ENCODE data around the gene CGB3.

CGB3 gene

GRCh38 chr19:48988860-48989259 is 35.3 kb downstream of the CGB3 start:
- in situ Hi-C loops (cut with MboI; ENCODE audit: low sequenced_read_pairs) = no loop called here

GRCh38 chr19:48988286-48988685 is 35.8 kb downstream of the CGB3 start:
- in situ Hi-C loops (cut with MboI; ENCODE audit: low sequenced_read_pairs) = no loop called here

GRCh38 chr19:48987323-48987722 is 36.8 kb downstream of the CGB3 start:
- in situ Hi-C loops (cut with MboI; ENCODE audit: low sequenced_read_pairs) = no loop called here

GRCh38 chr19:48986211-48986610 is 37.9 kb downstream of the CGB3 start:
- in situ Hi-C loops (cut with MboI; ENCODE audit: low sequenced_read_pairs) = no loop called here

GRCh38 chr19:48985711-48986110 is 38.4 kb downstream of the CGB3 start:
- in situ Hi-C loops (cut with MboI; ENCODE audit: low sequenced_read_pairs) = no loop called here

- in situ Hi-C loops (cut with MboI; ENCODE audit: low sequenced_read_pairs) = no loop called here
Measured at GRCh38 chr19:48982280-48982679, 41.9 kb downstream of the CGB3 start.

GRCh38 chr19:48977061-48977460 is 47.1 kb downstream of the CGB3 start:
- in situ Hi-C loops (cut with MboI; ENCODE audit: low sequenced_read_pairs) = no loop called here

GRCh38 chr19:48975947-48976847 is 47.9 kb downstream of the CGB3 start:
- in situ Hi-C loops (cut with MboI; ENCODE audit: low sequenced_read_pairs) = no loop called here
